HUDEP-2 (cell line): ENCODE results near the gene ZNF518A.

Experiments
- DNase-seq, 76 experiments: peaks; one replicate each; lab custom pipeline; 2025; ENCODE audit not compliant: unreplicated experiment in 76 of 76; lab: John Stamatoyannopoulos, UW

The ZNF518A gene, protein sequence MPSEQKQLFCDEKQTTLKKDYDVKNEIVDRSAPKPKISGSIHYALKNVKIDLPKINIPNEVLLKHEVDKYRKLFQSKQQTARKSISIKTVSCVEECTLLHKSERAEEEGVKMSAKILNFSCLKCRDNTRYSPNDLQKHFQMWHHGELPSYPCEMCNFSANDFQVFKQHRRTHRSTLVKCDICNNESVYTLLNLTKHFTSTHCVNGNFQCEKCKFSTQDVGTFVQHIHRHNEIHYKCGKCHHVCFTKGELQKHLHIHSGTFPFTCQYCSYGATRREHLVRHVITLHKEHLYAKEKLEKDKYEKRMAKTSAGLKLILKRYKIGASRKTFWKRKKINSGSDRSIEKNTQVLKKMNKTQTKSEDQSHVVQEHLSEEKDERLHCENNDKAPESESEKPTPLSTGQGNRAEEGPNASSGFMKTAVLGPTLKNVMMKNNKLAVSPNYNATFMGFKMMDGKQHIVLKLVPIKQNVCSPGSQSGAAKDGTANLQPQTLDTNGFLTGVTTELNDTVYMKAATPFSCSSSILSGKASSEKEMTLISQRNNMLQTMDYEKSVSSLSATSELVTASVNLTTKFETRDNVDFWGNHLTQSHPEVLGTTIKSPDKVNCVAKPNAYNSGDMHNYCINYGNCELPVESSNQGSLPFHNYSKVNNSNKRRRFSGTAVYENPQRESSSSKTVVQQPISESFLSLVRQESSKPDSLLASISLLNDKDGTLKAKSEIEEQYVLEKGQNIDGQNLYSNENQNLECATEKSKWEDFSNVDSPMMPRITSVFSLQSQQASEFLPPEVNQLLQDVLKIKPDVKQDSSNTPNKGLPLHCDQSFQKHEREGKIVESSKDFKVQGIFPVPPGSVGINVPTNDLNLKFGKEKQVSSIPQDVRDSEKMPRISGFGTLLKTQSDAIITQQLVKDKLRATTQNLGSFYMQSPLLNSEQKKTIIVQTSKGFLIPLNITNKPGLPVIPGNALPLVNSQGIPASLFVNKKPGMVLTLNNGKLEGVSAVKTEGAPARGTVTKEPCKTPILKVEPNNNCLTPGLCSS (N-terminal part only)

DNA sequence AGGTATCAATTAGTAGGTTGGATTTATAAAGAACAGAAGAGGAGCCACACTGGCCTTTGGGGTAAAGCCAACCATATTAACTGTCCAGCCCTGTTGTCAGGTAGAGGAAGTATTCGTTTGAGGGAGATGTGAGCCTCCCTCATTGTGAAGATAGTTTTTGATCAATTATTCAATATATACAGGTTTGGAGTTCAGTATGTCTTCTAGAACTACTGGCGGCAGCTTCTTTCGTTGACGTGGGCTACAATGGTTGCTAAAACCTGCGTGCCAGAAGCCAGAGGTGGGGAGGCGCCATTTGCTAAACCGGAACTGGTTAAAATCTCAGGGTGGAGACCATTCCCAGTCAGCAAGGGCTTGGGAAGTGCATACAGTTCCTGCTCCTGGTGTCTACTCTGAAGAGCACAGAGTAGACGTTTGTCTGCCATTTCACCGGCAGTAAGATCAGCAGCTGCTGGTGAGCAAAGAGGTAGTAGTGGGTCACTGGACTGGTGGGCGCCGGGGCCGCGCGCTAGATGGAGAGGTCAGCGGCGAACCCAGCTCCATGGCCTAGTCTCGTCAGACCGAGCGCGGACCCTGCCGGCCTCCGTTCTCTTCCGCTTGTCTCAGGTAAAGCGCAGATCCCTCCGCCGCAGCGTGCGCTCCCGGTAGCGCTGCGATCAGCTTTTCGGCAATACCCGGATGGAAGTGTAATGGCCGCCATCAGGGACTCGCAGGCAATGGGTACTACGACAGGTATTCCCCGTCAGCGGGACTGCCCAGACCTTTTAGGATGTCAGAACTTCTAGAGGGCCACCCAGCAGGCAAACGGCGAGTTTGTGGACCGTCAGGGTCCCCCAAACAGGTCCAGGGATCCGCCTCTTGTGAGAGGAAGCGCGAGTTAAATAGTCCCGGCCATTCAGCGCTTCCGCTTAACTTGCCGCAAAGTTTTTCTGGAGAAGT is at the start of gene ZNF518A:
Gene ZNF518A (plus strand): TSS at position 911 of the 939 bp plus-strand sequence. CDS start 26,026 bp downstream, outside the sequence.
- DNase-seq = peak; percentile 57 to 98 (median 84)

DNA sequence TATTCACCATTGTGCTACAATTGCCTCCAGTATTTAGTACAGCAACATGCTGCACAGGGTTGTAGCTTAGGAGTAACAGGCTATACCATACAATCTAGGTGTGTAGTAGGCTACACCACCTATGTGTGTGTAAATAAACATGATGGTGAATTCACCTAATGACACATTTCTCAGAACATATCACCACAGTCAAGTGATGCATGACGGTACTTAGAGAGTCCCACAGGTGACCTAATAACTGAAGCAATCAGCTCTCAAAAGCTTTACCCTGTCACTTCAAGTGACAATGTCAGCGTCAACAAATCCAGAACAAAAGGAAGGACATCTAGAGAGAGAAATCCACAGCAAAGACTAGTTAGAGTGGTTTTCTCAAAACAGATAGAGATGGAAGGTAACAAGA is 47.9 kb upstream of the ZNF518A start:
- no peak for DNase-seq

DNA sequence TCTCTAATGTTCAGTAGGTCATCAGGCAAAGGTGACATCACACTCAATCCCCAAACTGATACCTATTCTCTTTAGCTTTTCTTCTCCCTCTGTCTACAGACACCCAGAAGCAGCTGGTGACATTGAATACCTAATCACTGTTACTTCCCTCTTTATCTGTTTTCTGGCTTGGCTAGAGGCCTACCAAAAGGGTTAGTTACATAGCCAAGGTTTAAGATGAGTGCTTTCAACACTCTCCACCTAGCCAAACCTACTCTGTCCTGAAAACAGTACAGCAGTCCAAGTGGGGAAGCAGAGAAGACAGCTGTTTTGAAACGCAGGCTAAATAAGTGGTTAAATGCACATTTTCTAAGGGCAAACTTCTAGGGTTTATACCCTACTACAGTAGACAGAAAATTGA is 47.3 kb upstream of the ZNF518A start:
- no peak for DNase-seq

DNA sequence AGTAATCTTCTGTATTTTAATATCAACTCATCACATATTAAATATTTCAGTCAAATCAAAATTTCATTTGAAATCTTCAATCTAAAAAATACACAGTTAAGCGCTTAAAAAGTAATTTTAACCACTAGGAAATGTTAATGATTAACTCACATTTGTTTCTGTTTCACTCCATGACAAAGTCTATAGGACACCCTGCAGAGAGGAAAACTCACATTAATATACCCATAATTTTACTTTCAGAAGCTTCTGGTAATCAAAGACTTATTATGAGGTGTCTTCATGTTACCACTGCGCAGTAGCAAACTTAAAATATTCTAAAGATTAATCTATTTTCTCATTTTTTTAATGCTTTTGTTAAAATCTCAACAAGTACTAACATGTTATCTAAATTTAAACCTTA is 41.0 kb upstream of the ZNF518A start:
- DNase-seq = no peak

DNA sequence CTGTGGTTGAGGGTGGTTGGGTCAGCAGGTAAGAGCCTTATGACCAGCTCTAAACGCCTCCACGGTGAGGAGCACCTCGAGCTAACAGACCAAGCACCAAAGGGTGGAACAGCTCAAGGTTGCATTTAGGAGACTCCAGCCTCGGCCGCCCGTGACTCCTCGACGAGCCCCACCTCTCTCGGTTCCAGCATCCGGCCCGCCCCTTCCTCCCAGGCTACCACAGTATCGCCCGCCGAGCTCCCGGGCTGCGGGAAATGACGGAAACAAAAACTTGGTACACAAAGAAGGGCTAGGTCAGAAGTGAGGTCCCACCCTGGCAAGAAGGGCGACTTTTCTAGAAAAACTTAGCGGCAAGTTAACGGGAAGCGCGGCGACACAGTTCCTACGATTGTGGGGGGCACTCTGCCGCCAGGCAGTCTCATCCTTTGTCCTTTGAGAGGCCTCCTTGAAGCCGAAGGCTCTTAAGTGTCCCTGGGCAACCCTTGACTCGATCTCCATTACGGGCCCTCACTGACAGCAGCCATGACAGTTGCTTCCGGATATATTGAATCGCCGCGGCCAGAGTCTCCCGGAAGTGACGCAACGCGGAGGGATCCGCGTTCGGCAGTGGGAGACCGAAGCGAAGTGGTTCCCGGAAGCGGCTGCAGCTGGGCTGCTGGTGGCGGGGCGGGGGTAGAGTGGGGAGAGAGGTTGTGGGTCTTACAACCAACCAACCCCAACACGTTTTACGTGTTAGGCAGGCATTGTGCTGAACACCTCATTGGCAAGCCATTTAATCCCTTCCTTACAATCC is 40.2 kb upstream of the ZNF518A start:
- DNase-seq = peak; percentile 19 to 94 (median 86)

DNA sequence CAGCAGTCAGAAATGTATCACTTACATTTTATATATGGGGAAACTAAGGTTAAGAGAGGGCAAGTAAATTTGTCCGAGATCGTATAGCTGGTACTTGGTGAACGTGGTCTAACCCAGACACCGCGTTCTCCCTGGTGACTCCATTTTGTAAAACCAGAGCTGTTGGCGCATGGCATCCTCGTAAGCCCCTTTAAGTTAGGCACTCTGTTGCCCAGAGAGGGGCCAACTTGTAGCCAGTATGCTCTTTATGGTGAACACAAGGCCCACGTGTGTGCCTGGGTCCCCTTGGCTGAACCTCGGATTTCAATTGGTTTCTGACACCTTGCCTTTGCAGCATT is 39.7 kb upstream of the ZNF518A start:
- DNase-seq = peak in 1 of 76 experiments; percentile 33

DNA sequence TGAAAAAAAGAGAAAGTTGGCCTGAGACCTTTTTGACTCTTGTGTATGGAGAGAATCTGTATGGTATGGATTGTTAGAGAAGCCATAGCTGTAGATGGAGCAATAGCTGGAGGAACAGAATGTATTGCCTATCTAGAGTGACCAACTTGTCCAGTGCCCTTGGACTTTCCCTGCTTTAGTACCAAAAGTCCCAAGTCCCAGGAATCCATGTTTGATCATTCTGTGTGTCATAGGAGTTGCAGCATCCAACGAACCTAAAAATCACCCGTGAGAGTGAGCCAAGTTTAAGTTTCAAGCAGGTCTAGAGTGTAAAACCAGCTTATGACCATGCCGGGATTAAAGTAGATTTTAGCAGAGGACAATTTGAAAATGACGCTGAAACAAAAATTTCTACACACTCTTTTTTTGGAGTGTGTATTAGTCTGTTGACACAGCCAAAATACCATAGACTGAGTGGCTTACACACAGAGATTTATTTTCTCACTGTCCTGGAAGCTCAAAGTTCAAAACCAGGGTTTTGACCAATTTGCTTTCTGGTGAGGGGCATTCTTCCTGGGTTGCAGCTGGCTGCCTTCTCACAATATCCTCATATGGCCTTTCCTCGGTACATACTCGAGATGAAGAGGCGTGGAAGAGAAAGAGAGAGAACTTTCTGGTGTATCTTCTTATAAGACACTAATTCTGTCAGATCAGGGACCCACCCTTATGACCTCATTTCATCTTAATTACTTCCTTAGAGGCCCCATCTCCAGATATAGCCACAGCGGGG is 36.9 kb upstream of the ZNF518A start:
- DNase-seq = no peak

DNA sequence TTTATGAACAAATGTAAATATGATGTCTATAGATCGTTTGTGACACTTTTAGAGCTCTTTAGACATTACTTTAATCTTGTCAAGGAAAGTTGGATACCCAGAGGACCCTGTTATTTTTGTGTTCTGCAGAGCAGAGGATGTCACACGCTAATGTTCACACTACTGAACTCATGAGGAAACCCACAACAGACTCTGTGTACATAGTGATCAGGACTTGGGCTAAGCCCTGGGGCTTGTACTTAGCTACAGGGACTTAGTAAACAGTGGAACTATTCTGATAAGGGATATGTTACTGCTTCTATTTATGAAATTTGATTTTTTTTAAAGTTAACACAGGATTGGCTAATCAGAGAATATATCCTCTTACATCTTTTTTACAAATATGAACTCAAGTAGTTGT is 36.1 kb upstream of the ZNF518A start:
- no peak for DNase-seq

DNA sequence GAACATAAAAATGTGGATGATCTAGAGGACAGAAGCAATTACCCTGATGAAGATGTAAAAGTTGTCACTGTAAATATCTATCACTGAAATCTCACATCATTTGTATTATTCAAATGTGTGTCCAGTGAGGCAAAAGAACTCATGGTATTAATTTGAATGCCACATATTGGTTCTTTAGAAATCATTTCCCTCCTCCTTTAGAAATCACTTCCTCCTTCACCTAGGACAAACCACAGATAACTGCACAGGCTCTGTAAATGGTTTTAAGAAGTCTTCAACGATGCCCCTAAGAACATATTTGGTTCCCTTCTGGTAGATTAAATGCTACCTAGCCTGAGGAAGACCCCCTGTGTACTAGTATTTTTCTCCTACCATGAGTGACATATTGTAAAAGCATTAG is 33.1 kb upstream of the ZNF518A start:
- DNase-seq = no peak

DNA sequence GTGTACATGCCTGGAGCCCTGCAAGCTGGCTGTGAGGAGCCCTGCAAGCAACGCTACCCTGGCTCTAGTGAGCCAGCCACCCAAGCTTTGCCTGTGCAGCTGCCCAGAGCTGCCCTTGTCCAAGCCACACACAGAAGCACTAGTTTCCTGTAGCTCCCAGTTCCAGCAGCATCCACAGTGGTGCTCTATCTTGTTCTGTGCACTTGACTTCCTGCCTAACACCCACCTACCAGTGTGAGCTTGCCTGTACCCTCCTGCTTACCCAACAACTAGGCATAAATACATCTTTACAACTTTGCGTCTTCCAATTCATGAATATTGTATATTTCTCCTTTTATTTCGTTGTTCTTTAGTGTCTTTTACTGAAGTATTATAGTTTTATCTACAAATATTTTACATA is 32.2 kb upstream of the ZNF518A start:
- no peak for DNase-seq

DNA sequence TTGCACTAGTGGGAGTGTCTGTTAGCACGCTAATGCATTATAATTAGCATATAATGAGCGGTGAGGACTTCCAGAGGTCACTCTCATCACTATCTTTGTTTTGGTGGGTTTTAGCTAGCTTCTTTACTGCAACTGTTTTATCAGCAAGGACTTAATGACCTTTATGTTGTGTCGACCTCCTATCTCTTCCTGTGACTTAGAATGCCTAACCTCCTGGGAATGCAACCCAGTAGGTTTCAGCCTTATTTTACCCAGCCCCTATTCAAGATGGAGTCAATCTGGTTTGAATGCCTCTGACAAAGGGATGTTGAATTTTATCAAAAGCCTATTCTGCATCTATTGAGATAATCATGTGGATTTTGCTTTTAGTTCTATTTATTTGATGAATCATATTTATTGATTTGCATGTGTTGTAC is 22.5 kb upstream of the ZNF518A start:
- no peak for DNase-seq

DNA sequence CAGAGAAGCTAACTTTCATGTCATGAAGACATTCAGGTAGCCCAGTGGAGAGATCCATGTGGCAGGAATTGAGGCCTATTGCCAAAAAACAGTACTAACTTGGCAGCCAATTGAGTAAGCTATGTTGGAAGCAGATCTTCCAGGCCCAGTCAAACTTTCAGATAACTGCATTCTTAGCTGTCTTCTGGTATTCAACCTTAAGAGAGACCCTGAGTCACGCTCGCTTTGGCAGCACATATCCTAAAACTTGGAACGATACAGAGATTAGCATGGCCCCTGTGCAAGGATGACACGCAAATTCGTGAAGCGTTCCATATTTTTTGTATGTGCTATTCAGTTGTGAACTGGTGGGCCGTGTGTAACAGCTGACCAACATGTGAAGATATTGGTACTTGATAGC is 17.6 kb upstream of the ZNF518A start:
- no peak for DNase-seq

DNA sequence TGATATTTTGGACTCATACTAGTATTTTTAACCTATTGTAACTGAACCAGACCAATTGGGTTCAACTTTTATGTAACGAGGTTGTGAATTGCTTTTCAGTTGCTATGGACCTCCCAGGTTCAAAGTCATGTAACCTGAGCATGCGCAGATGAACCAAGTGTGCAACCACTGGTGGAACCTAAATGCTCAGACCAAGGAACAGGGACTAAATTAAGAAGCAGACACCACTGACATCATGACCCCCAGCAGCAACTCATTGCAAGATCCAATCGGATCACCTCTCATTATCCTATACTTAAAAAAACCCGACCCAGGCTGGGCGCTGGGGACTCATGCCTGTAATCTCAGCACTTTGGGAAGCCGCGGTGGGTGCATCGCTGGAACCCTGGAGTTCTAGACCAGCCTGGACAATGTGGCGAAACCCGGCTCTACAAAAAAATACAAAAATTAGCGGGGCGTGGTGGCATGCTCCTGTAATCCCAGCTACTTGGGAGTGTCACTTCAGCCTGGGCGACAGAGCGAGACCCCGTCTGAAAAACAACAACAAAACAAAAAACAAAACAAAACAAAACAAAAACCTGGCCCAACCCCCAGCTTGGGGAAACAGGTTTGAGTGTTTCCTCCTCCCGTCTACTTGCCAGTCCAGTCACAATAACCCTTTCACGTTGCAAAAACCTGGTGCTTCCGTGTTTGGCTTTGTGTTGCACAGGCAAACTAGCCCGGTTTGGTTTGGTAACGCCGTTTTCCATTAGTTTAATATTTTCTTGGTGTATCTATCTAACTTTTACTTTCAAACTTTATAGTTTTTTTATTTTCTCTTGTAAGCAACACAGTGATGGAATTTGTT is 11.3 kb upstream of the ZNF518A start:
- DNase-seq = no peak

DNA sequence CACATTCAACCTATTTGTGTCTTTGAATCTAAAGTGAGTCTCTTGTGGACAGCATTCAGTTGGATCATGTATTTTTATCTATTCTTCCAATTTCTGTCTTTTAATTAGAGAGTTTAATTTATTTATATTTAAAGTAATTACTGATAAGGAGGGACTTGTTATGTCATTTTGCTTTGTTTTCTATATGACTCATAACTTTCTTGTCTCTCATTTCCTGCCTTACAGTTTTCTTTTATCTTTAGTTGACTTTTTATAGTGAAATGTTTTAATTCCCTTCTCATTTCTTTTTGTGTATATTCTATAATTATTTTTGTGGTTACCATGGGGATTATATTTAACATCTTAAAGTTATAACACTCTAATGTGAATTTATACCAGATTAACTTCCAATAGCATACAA is 7.3 kb upstream of the ZNF518A start:
- no peak for DNase-seq

DNA sequence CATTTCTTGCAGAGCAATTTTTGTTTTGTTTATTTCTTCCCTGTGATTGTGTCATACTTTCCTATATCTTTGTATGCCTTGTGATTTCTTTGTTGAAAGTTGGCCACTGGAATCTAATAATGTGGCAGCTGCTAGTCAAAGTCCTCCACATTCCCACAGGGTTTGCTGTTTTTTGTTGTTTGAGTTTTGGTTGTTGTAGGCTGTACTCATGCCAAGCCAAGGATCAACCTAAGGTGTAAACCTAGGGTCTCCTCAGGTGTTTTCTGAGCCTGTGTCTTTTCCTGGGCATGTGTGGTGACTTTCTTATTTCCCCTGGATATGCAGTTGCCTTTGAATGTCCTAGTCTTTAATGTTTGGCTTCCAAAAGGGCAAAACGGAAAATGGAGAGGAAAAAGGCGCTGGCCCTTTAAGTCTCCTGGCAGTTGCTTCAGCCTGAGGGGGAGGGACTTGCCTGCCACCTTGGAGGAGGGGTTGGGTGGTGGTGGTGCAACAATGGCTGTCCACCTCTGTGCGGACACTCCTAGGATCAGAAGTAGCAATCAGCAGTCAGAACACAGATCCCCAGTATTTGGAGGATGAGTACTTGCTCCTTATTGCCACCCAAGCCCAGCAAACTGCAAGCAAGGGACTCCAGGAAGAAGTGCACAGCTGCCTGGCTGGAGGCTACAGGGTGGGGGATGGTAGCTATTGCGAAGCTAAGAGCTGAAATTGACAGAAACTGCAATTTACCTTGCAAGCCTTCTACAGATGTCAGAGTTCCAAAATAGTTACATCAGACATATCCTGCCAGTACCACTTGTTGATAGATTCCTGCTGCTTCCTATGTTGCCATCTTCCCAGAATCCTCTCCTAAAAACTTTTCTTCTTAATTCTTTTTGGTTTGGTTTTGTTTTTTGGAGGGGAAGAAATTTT is 5.6 kb upstream of the ZNF518A start:
- DNase-seq = peak in 12 of 76 experiments; percentile 0 to 15 (median 2)

DNA sequence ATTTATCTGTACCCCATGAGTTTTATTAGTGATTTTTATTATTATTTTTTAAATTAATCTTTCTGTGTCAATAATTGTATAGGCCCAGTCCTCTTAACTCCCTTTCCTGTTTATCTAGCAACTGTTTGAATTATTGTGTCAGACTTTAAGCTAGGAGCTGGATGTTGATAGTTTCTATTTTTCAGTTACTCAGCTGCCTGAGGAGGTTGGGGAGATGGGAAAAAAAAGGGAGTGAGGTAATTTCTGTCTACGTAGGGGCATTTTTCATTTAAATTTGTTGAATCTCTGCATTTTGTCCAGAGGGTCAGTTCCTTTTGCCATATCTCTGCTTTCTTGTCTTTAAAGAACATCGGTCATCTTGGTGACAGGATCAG is 5.0 kb upstream of the ZNF518A start:
- DNase-seq = no peak
